Measurements from ENCODE around the gene BMF.
"Not testable (repeated sequence)": the region's sequence is repeated elsewhere in the genome, so short reads cannot be mapped to it uniquely, and the experiment has no call there.

DNA sequence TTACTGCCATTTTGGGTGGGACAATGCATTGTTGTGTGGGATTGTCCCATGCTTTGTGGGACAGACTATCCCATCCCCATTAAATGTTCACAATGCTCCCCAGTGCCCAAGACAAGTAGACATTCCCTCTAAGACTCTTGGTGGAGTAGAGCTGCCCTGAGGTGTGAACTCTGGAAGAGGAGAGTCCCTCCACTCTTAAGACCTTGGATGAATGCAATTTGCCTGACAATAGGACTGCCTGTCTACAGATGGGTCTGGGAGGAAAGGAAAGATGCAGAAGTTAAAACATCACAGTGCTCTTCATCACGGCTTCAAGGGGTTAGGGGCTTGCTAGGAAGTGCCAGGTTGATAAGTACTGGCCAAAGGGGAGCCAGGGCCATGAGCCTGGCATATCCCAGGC, 46.1 kb upstream of the BMF start:
- TF ChIP-seq, protein P1, sequence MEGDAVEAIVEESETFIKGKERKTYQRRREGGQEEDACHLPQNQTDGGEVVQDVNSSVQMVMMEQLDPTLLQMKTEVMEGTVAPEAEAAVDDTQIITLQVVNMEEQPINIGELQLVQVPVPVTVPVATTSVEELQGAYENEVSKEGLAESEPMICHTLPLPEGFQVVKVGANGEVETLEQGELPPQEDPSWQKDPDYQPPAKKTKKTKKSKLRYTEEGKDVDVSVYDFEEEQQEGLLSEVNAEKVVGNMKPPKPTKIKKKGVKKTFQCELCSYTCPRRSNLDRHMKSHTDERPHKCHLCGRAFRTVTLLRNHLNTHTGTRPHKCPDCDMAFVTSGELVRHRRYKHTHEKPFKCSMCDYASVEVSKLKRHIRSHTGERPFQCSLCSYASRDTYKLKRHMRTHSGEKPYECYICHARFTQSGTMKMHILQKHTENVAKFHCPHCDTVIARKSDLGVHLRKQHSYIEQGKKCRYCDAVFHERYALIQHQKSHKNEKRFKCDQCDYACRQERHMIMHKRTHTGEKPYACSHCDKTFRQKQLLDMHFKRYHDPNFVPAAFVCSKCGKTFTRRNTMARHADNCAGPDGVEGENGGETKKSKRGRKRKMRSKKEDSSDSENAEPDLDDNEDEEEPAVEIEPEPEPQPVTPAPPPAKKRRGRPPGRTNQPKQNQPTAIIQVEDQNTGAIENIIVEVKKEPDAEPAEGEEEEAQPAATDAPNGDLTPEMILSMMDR (IDR thresholded peaks at IDR 0.05), result not testable (repeated sequence)
- TF ChIP-seq POLR2AphosphoS5 (IDR thresholded peaks at IDR 0.05), result not testable (repeated sequence)
